Liver (tissue), 9 donors: ENCODE measurements around the gene KIRREL3. TPM values are rescaled to one million over a fixed set of nuclear protein-coding genes. Genes with fewer than 3 reads are reported as not detected.

Source experiments
- DNase-seq: peaks from one replicate; pipeline ENCODE4 v3.0.0-alpha.2; 2017; ENCODE audit warnings: low spot score
- H3K27ac ChIP-seq, 2 donors: one replicate each; pipeline ENCODE4 v1.7.0; 2013; ENCODE audit warnings: inconsistent platforms in 2 of 2, low read length in 2 of 2, control low read depth in 1 of 2, low read depth in 1 of 2, mild to moderate bottlenecking in 1 of 2
- H3K27me3 ChIP-seq, 4 donors: one replicate each; pipeline versions ENCODE4 v1.6.1 to v1.7.0; 2013; ENCODE audit warnings: low read length in 3 of 4, inconsistent platforms in 1 of 4, mild to moderate bottlenecking in 1 of 4, moderate library complexity in 1 of 4; ENCODE audit not compliant: control insufficient read depth in 4 of 4, insufficient read depth in 4 of 4
- H3K36me3 ChIP-seq, 4 donors: one replicate each; pipeline versions ENCODE4 v1.6.1 to v1.7.0; 2013; ENCODE audit warnings: low read length in 3 of 4, mild to moderate bottlenecking in 3 of 4, low read depth in 1 of 4, moderate library complexity in 1 of 4; ENCODE audit not compliant: control insufficient read depth in 4 of 4, insufficient read depth in 3 of 4
- H3K4me1 ChIP-seq, 4 donors: one replicate each; pipeline versions ENCODE4 v1.6.1 to v1.7.0; 2013; ENCODE audit warnings: low read length in 3 of 4, mild to moderate bottlenecking in 3 of 4, moderate library complexity in 1 of 4; ENCODE audit not compliant: control insufficient read depth in 4 of 4, insufficient read depth in 4 of 4
- H3K4me3 ChIP-seq, 3 donors: one replicate each; pipeline versions ENCODE4 v1.6.1 to v1.7.0; 2013; ENCODE audit warnings: low read length in 3 of 3, control low read depth in 1 of 3, low read depth in 1 of 3, mild to moderate bottlenecking in 1 of 3
- H3K9ac ChIP-seq, 2 donors: one replicate each; pipeline ENCODE4 v1.7.0; 2013; ENCODE audit warnings: low read length in 2 of 2, mild to moderate bottlenecking in 2 of 2, moderate library complexity in 2 of 2, control low read depth in 1 of 2, low read depth in 1 of 2
- H3K9me3 ChIP-seq, 4 donors: one replicate each; pipeline versions ENCODE4 v1.6.1 to v1.7.0; 2013; ENCODE audit warnings: low read length in 3 of 4; ENCODE audit not compliant: control insufficient read depth in 4 of 4
- ATF3 ChIP-seq: IDR thresholded peaks from 2 replicates; pipeline ENCODE4 v1.6.1; 2016; ENCODE audit warnings: antibody characterized with exemption
- CTCF ChIP-seq: fragments of 150-350 bp; IDR thresholded peaks from 2 replicates; pipeline ENCODE4 v1.5.1; 2017; ENCODE audit warnings: improper control_type of control experiment, low read depth, low read length; ENCODE audit not compliant: missing input control
- EGR1 ChIP-seq, 2 donors: IDR thresholded peaks; 2 replicates each; pipeline ENCODE4 v1.6.1; 2016 to 2018; ENCODE audit warnings: antibody characterized with exemption in 2 of 2, low read depth in 2 of 2
- FOXA1 ChIP-seq: IDR thresholded peaks from 2 replicates; pipeline ENCODE4 v1.6.1; 2016; ENCODE audit warnings: antibody characterized with exemption
- FOXA2 ChIP-seq: IDR thresholded peaks from 2 replicates; pipeline ENCODE4 v1.6.1; 2016; ENCODE audit warnings: antibody characterized with exemption
- HNF4A ChIP-seq, 2 donors: conservative IDR thresholded peaks; 2 replicates each; pipeline ENCODE4 v1.6.1; 2016; ENCODE audit warnings: antibody characterized with exemption in 2 of 2, mild to moderate bottlenecking in 2 of 2
- JUND ChIP-seq, 2 donors: IDR thresholded peaks; 2 replicates each; pipeline ENCODE4 v1.6.1; 2016; ENCODE audit warnings: antibody characterized with exemption in 2 of 2
- MAX ChIP-seq: IDR thresholded peaks from 2 replicates; pipeline ENCODE4 v1.6.1; 2016; ENCODE audit warnings: antibody characterized with exemption
- NR2F2 ChIP-seq: IDR thresholded peaks from 2 replicates; pipeline ENCODE4 v1.6.1; 2016; ENCODE audit warnings: antibody characterized with exemption
- RAD21 ChIP-seq, 2 donors: IDR thresholded peaks; 2 replicates each; pipeline ENCODE4 v1.6.1; 2016; ENCODE audit warnings: antibody characterized with exemption in 2 of 2, mild to moderate bottlenecking in 2 of 2
- REST ChIP-seq: IDR thresholded peaks from 2 replicates; pipeline ENCODE4 v1.6.1; 2016; ENCODE audit warnings: antibody characterized with exemption, mild to moderate bottlenecking
- RXRA ChIP-seq, 2 donors: IDR thresholded peaks; 2 replicates each; pipeline ENCODE4 v1.6.1; 2017 to 2018; ENCODE audit warnings: antibody characterized with exemption in 2 of 2, mild to moderate bottlenecking in 1 of 2
- SP1 ChIP-seq: IDR thresholded peaks from 2 replicates; pipeline ENCODE4 v1.6.1; 2018; ENCODE audit warnings: antibody characterized with exemption, mild to moderate bottlenecking
- TAF1 ChIP-seq: conservative IDR thresholded peaks from 2 replicates; pipeline ENCODE4 v1.6.1; 2016; ENCODE audit warnings: antibody characterized with exemption, mild to moderate bottlenecking
- YY1 ChIP-seq: IDR thresholded peaks from 2 replicates; pipeline ENCODE4 v1.6.1; 2016; ENCODE audit warnings: antibody characterized with exemption, mild to moderate bottlenecking
- ZBTB33 ChIP-seq: IDR thresholded peaks from 2 replicates; pipeline ENCODE4 v1.6.1; 2016; ENCODE audit warnings: antibody characterized with exemption
- WGBS: extraction: QIAGEN DNeasy Blood & Tissue Kit; methylation state at CpG from one replicate; pipeline ENCODE4 v1.1.7; 2013; 5-methylcytosine and 5-hydroxymethylcytosine counted together
- polyA plus RNA-seq, 2 donors: library from polyadenylated mRNA; stranded (reverse) in 1 of 2; unstranded in 1 of 2; fragments of 200-250 nt in 1 of 2; fragments of >200 nt in 1 of 2; fragmentation: Nextera tagmentation in 1 of 2; extraction: Ambion mirVana in 1 of 2; gene quantifications; one replicate each; pipeline versions ENCODE4 v1.2.1 to v1.2.3, GENCODE V29; 2013 to 2015
- total RNA-seq, 2 donors: library from RNA; depleted of rRNA; stranded (reverse); fragments of >200 nt; gene quantifications; one replicate each; pipeline ENCODE4 v1.2.3, GENCODE V29; 2014
- donor health status: healthy.
- donor health status: healthy.
- donor health status: healthy.
- donor health status: healthy.
- donor health status: healthy.

The KIRREL3 gene
- total and polyA plus RNA-seq, 4 donors, result 0.03 to 0.29 (median 0.08) TPM; not detected in 1

- TF ChIP-seq ATF3 (no peak), EGR1 (IDR thresholded peaks at IDR 0.05; ENCODE audit: low read depth in 2 of 2) (no peak), MAX (no peak), TAF1 (no peak), NR2F2 (no peak)
These were observed 452.9 kb downstream of the KIRREL3 start (continued) for GRCh38 chr11:126547691-126548090.

- Histone ChIP-seq H3K36me3 (no peaks in the 10 kb centered on the region), H3K4me3 (no peak overlapping the region), H3K27ac (no peak overlapping the region), H3K4me1 (peaks cover 0 to 2% (median under 1%) of the 10 kb centered on the region in 4 donors), H3K9me3 (no peaks in the 10 kb centered on the region), H3K27me3 (peaks cover 0 to 3% (median 0%) of the 10 kb centered on the region in 4 donors), H3K9ac (no peak overlapping the region)
- 86% methylated on average over 9 of the region's 9 CpGs for WGBS
- no peak for DNase-seq
- no peak for TF ChIP-seq RXRA (IDR thresholded peaks at IDR 0.05)
- no peak for TF ChIP-seq FOXA1
- TF ChIP-seq JUND (IDR thresholded peaks at IDR 0.05), result no peak
- TF ChIP-seq MAX, result no peak
- TF ChIP-seq SP1, result no peak
- no peak for TF ChIP-seq FOXA2
- no peak for TF ChIP-seq TAF1
- TF ChIP-seq REST, result no peak
- no peak for TF ChIP-seq ATF3
- TF ChIP-seq YY1, result no peak
- no peak for TF ChIP-seq ZBTB33
- no peak for TF ChIP-seq CTCF
- TF ChIP-seq RAD21 (IDR thresholded peaks at IDR 0.05), result no peak
- no peak for TF ChIP-seq NR2F2
- no peak for TF ChIP-seq HNF4A (conservative IDR thresholded peaks at IDR 0.05)
These were observed 453.4 kb downstream of the KIRREL3 start for GRCh38 chr11:126547161-126547560.
